Esophagus squamous epithelium (tissue), 5 donors: Measurements from ENCODE around the gene OSTM1. TPM values are rescaled to one million over a fixed set of nuclear protein-coding genes. Genes with fewer than 3 reads are reported as not detected.

ENCODE experiments used
- DNase-seq: peaks from one replicate; lab custom pipeline; 2025; lab: John Stamatoyannopoulos, UW
- H3K27ac ChIP-seq, 4 donors: fragments of 200-600 bp; sonication (generic); one replicate each; pipeline ENCODE4 v1.5.1; 2016 to 2019; ENCODE audit warnings: mild to moderate bottlenecking in 1 of 4
- H3K27me3 ChIP-seq, 4 donors: fragments of 200-600 bp; sonication (generic); 1 replicate in 3 of 4; 2 replicates in 1 of 4; pipeline versions ENCODE4 v1.5.1 to v1.6.0; 2017 to 2021; ENCODE audit warnings: antibody characterized with exemption in 1 of 4
- H3K36me3 ChIP-seq, 3 donors: fragments of 200-600 bp; sonication (generic); one replicate each; pipeline ENCODE4 v1.5.1; 2016 to 2019
- H3K4me1 ChIP-seq, 3 donors: fragments of 200-600 bp; sonication (generic); one replicate each; pipeline ENCODE4 v1.5.1; 2017 to 2019
- H3K4me3 ChIP-seq, 4 donors: fragments of 200-600 bp; sonication (generic); 1 replicate in 3 of 4; 2 replicates in 1 of 4; pipeline ENCODE4 v1.5.1; 2016 to 2019; ENCODE audit warnings: mild to moderate bottlenecking in 2 of 4, moderate library complexity in 1 of 4
- H3K9me3 ChIP-seq, 3 donors: fragments of 200-600 bp; sonication (generic); one replicate each; pipeline ENCODE4 v1.5.1; 2016 to 2019
- POLR2A ChIP-seq, 4 donors: fragments of 450-650 bp; IDR thresholded peaks; one replicate each; pipeline ENCODE4 v1.6.1; 2017; ENCODE audit warnings: antibody characterized with exemption in 4 of 4, mild to moderate bottlenecking in 4 of 4, moderate library complexity in 3 of 4
- WGBS, 2 donors: methylation state at CpG; one replicate each; pipeline ENCODE4 v1.1.5; 2018; 5-methylcytosine and 5-hydroxymethylcytosine counted together
- intact Hi-C: fragments of 100-400 bp; cut with DNase I; formaldehyde crosslinking; loops from one replicate; pipeline ENCODE4 v1.15.0; 2022
- total RNA-seq, 4 donors: library from RNA; depleted of rRNA; stranded (reverse); fragments of >200 nt; gene quantifications; one replicate each; pipeline ENCODE4 v1.1.0, GENCODE V29; 2016
- TF ChIP-seq, protein P1 (sequence below), 6 experiments: fragments of 450-650 bp in 4 of 6; fragments of 200-600 bp in 2 of 6; sonication (generic) in 2 of 6; IDR thresholded peaks; one replicate each; pipeline ENCODE4 v1.5.1; 2016 to 2019; ENCODE audit warnings: antibody characterized with exemption in 6 of 6, mild to moderate bottlenecking in 4 of 6, moderate library complexity in 4 of 6
- donor health status: DM: yes; HTN: yes; CAD: no.

The OSTM1 gene
- total RNA-seq, 4 donors from 2014 or later: 12.6 to 27.1 (median 14.7) TPM

GRCh38 chr6:108105571-108105970, 31.0 kb upstream of the OSTM1 start:
- H3K4me1 ChIP-seq: no peaks in the 10 kb centered on the region
- no peak overlapping the region for H3K27ac ChIP-seq
- no peak overlapping the region for H3K4me3 ChIP-seq
- 89 to 94% methylated on average over 1 of the region's 1 CpG for WGBS, 2 donors
- no peaks in the 10 kb centered on the region for H3K9me3 ChIP-seq
- peaks cover 0 to 21% (median 0%) of the 10 kb centered on the region in 4 donors for H3K27me3 ChIP-seq
- intact Hi-C loops: no loop called here
- TF ChIP-seq, protein P1, sequence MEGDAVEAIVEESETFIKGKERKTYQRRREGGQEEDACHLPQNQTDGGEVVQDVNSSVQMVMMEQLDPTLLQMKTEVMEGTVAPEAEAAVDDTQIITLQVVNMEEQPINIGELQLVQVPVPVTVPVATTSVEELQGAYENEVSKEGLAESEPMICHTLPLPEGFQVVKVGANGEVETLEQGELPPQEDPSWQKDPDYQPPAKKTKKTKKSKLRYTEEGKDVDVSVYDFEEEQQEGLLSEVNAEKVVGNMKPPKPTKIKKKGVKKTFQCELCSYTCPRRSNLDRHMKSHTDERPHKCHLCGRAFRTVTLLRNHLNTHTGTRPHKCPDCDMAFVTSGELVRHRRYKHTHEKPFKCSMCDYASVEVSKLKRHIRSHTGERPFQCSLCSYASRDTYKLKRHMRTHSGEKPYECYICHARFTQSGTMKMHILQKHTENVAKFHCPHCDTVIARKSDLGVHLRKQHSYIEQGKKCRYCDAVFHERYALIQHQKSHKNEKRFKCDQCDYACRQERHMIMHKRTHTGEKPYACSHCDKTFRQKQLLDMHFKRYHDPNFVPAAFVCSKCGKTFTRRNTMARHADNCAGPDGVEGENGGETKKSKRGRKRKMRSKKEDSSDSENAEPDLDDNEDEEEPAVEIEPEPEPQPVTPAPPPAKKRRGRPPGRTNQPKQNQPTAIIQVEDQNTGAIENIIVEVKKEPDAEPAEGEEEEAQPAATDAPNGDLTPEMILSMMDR (IDR thresholded peaks at IDR 0.05): no peak
- no peak for TF ChIP-seq POLR2A (IDR thresholded peaks at IDR 0.05)
- DNase-seq: no peak
- no peaks in the 10 kb centered on the region for H3K36me3 ChIP-seq

DNA sequence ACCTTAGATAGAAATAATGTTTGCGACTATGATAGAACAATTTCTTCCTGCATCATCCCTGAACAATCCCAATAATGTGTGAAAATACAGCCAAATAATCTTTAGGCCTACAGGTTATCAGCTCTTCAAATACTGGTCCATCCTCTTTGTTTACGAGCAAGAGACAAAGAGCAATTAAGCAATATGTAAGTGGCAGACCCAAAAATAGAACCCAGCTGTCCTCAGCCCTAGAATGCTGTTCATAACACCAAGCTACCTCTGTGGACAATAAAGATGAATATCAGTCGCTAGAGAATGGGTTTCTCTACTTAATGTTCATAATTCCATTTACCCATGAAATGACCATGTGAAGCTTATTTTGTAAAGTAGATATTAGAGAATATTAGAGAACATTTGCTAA, 28.4 kb upstream of the OSTM1 start:
- 90 to 94% methylated on average over 3 of the region's 3 CpGs for WGBS, 2 donors
- Histone ChIP-seq H3K4me3 (no peak overlapping the region), H3K36me3 (no peaks in the 10 kb centered on the region), H3K27me3 (peaks cover 0 to 6% (median 0%) of the 10 kb centered on the region in 4 donors), H3K9me3 (no peaks in the 10 kb centered on the region), H3K4me1 (no peaks in the 10 kb centered on the region), H3K27ac (no peak overlapping the region)
- intact Hi-C loops: no loop called here
- DNase-seq: no peak
- no peak for TF ChIP-seq POLR2A (IDR thresholded peaks at IDR 0.05)
- TF ChIP-seq, protein P1 (IDR thresholded peaks at IDR 0.05): no peak

GRCh38 chr6:108100003-108100402, 25.5 kb upstream of the OSTM1 start:
- peaks cover 0 to 14% (median 0%) of the 10 kb centered on the region in 4 donors for H3K27me3 ChIP-seq
- H3K27ac ChIP-seq: no peak overlapping the region
- no peaks in the 10 kb centered on the region for H3K4me1 ChIP-seq
- H3K9me3 ChIP-seq: no peaks in the 10 kb centered on the region
- 79 to 95% methylated on average over 2 of the region's 2 CpGs for WGBS, 2 donors
- TF ChIP-seq POLR2A (IDR thresholded peaks at IDR 0.05): no peak
- TF ChIP-seq, protein P1 (IDR thresholded peaks at IDR 0.05): no peak
- intact Hi-C loops: no loop called here
- DNase-seq: no peak
- H3K4me3 ChIP-seq: no peak overlapping the region
- no peaks in the 10 kb centered on the region for H3K36me3 ChIP-seq

DNA sequence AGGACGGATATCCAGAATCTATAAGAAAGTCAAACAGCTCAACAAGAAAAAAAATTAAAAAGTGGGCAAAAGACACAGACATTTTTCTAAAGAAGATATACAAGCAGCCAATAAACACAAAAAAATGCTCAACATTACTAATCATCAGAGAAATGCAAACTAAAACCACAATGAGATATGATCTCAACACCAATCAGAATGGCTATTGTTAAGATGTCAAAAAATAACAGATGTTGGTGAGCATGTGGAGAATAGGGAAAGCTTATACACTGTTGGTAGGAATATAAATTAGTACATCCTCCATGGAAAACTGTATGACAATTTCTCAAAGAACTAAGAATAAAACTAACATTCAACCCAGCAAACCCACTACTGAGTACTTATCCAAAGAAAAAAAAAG, 23.3 kb upstream of the OSTM1 start:
- peaks cover 0 to 23% (median 0%) of the 10 kb centered on the region in 4 donors for H3K27me3 ChIP-seq
- no peak for DNase-seq
- no peak overlapping the region for H3K27ac ChIP-seq
- H3K9me3 ChIP-seq: no peaks in the 10 kb centered on the region
- intact Hi-C loops: no loop called here
- 93 to 100% methylated on average over 1 of the region's 1 CpG for WGBS, 2 donors
- no peaks in the 10 kb centered on the region for H3K36me3 ChIP-seq
- no peak overlapping the region for H3K4me3 ChIP-seq
- no peaks in the 10 kb centered on the region for H3K4me1 ChIP-seq
- TF ChIP-seq, protein P1 (IDR thresholded peaks at IDR 0.05): no peak
- no peak for TF ChIP-seq POLR2A (IDR thresholded peaks at IDR 0.05)

GRCh38 chr6:108093781-108094300, 19.3 kb upstream of the OSTM1 start:
- intact Hi-C loops: no loop called here
- Histone ChIP-seq H3K9me3 (no peaks in the 10 kb centered on the region), H3K27ac (no peak overlapping the region), H3K4me3 (no peak overlapping the region), H3K27me3 (peaks cover 0 to 23% (median 0%) of the 10 kb centered on the region in 4 donors), H3K4me1 (no peaks in the 10 kb centered on the region), H3K36me3 (no peaks in the 10 kb centered on the region)
- 75 to 86% methylated on average over 4 of the region's 4 CpGs for WGBS, 2 donors
- TF ChIP-seq POLR2A (IDR thresholded peaks at IDR 0.05): no peak
- TF ChIP-seq, protein P1 (IDR thresholded peaks at IDR 0.05): no peak
- no peak for DNase-seq
